Activated naive CD4-positive, alpha-beta T cell treated with anti-CD3 and anti-CD28 coated beads, Interleukin-2, amount 50 U/mL, for 72 hours (primary cell): Measurements from ENCODE around the gene FMNL2. TPM values are rescaled to one million over a fixed set of nuclear protein-coding genes. Genes with fewer than 3 reads are reported as not detected.

Source experiments
- ATAC-seq, 2 donors: fragments of 150-1000 bp; cut with Tn5 transposase; 2 replicates each; pipeline ENCODE4 v1.10.0; 2021; ENCODE audit warnings: mild to moderate bottlenecking in 2 of 2, moderate library complexity in 2 of 2
- DNase-seq, 2 donors: peaks; one replicate each; pipeline ENCODE4 v3.0.0; 2021 to 2022; ENCODE audit warnings: low spot score in 2 of 2
- H3K27ac Mint-ChIP-seq, 2 donors: one replicate each; pipeline ENCODE4 v1.8.0; 2022; ENCODE audit warnings: mild to moderate bottlenecking in 2 of 2, mixed read lengths in 2 of 2
- H3K36me3 Mint-ChIP-seq, 2 donors: one replicate each; pipeline ENCODE4 v1.8.0; 2022; ENCODE audit warnings: mixed read lengths in 2 of 2
- H3K9me3 Mint-ChIP-seq, 2 donors: one replicate each; pipeline ENCODE4 v1.8.0; 2022; ENCODE audit warnings: mixed read lengths in 2 of 2
- total RNA-seq, 2 donors: library from RNA; stranded (reverse); gene quantifications; one replicate each; pipeline ENCODE4 v1.2.3, GENCODE V29; 2022

FMNL2 gene
- total RNA-seq, 2 donors from 2014 or later, result 0.34 to 8.0 TPM

DNA sequence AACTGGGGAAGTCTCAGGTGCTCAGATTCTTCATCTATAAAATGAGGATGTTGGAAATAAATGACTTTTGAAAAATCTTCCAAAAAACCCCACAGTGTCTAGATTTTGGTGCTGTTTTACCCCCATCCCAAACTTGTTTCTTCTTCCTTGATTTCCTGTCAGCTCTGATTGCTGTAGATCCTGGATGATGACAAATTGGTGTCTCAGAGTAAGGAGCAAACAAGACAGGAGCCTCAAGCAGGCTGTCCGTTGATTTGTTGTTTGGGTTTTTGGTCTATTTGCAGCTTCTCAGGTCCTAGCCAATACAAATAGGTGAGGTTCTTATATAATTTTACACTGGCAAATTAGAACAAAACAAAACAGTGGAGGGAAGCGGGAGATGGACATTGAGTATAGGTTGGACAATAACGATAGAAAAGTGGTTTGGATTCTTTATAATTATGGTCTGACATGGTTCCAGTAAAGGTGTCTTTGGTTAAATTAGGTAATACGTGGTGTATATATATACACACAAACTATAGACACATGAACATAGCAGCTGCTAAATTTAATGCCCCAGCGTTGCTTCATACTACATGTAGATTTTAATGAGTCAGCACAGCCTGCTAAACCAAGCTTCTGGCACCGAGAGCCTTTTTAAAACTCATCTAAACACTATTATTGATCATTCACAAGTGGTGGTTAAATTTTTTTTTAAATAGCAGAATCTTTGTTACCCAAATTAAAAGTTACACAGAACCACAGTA lies 142.5 kb downstream of the FMNL2 start:
- DNase-seq, result no peak
- Mint-ChIP-seq H3K36me3 (no peaks in the 10 kb centered on the region), H3K9me3 (no peaks in the 10 kb centered on the region), H3K27ac (no peak overlapping the region)
- ATAC-seq, result no peak

DNA sequence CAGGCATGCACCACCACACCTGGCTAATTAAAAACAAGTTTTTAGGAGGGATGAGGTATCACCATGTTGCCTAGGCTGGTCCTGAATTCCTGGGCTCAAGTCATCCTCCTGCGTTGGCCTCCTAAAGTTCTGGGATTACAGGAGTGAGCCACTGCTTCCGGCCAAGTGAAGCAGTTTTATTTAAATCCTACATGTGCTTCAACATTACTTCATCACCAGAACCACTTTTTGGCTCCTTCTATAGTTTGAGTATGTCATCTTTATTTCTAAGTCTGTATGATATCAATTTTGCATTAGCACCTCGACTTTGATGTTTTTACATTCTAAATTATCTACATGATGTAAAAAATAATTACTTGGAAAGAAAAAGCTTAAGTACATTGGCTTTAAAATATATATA lies 144.3 kb downstream of the FMNL2 start:
- ATAC-seq, result no peak
- Mint-ChIP-seq H3K9me3 (no peaks in the 10 kb centered on the region), H3K36me3 (no peaks in the 10 kb centered on the region), H3K27ac (no peak overlapping the region)
- no peak for DNase-seq

- ATAC-seq (no peak), DNase-seq (no peak)
- no peaks in the 10 kb centered on the region for H3K36me3 Mint-ChIP-seq
- H3K9me3 Mint-ChIP-seq, result no peaks in the 10 kb centered on the region
- H3K27ac Mint-ChIP-seq, result no peak overlapping the region
Measured at GRCh38 chr2:152480821-152481399, 145.9 kb downstream of the FMNL2 start.

DNA sequence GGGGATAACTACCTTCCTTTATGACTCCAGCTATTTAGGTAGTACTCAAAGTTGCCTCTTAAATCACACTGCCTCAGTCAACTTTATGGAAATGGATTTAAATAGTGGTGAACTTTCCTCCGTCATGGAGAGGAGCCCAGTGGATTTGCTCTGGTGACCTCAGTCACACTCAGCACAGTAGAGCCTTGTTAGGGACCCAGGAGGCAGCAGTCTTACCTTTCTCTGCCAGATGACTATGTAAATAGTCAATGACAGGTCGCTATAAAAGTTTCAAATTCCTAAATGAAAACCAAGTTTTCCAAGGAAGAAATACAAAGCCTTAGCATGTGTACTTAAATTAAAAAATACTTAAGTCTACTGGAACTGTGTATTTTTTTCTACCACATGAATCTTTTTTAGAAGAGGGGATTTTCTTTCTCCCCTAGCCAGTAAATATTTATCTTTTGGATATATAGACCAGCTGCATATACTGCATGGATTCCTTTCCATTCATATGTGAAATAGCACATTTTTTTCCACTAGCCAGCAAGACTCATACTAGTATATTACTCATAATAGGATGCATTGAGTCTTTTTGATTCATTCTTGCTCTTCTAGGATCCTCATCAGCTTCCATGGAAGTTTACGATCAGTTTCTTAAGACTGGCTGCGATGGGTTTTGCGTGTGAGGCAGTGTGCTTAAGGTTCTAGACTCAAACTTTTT lies 147.1 kb downstream of the FMNL2 start:
- Mint-ChIP-seq H3K36me3 (no peaks in the 10 kb centered on the region), H3K9me3 (no peaks in the 10 kb centered on the region), H3K27ac (no peak overlapping the region)
- ATAC-seq (peak in 1 of 2 donors; percentile 60), DNase-seq (no peak)

- DNase-seq (no peak), ATAC-seq (no peak)
- no peak overlapping the region for H3K27ac Mint-ChIP-seq
Measured at GRCh38 chr2:152483276-152484063, 148.5 kb downstream of the FMNL2 start.

GRCh38 chr2:152485954-152486736 lies 151.2 kb downstream of the FMNL2 start:
- no peak overlapping the region for H3K27ac Mint-ChIP-seq
- H3K9me3 Mint-ChIP-seq, result no peaks in the 10 kb centered on the region
- DNase-seq (no peak), ATAC-seq (no peak)
- H3K36me3 Mint-ChIP-seq, result no peaks in the 10 kb centered on the region

More at GRCh38 chr2:152483276-152484063, 148.5 kb downstream of the FMNL2 start:
- H3K9me3 Mint-ChIP-seq, result no peaks in the 10 kb centered on the region
- H3K36me3 Mint-ChIP-seq, result no peaks in the 10 kb centered on the region

- Mint-ChIP-seq H3K9me3 (no peaks in the 10 kb centered on the region), H3K27ac (no peak overlapping the region), H3K36me3 (no peaks in the 10 kb centered on the region)
- ATAC-seq, result no peak
- no peak for DNase-seq
Measured at GRCh38 chr2:152486737-152487400, 151.9 kb downstream of the FMNL2 start.

- H3K27ac Mint-ChIP-seq, result no peak overlapping the region
- ATAC-seq (peak in 1 of 2 donors; percentile 38), DNase-seq (no peak)
- H3K9me3 Mint-ChIP-seq, result no peaks in the 10 kb centered on the region
- no peaks in the 10 kb centered on the region for H3K36me3 Mint-ChIP-seq
Measured at GRCh38 chr2:152488075-152488474, 153.1 kb downstream of the FMNL2 start.

- H3K27ac Mint-ChIP-seq, result no peak overlapping the region
- ATAC-seq (no peak), DNase-seq (no peak)
- no peaks in the 10 kb centered on the region for H3K36me3 Mint-ChIP-seq
- no peaks in the 10 kb centered on the region for H3K9me3 Mint-ChIP-seq
Measured at GRCh38 chr2:152489364-152489763, 154.4 kb downstream of the FMNL2 start.

- no peak for DNase-seq
- Mint-ChIP-seq H3K27ac (no peak overlapping the region), H3K36me3 (no peaks in the 10 kb centered on the region), H3K9me3 (no peaks in the 10 kb centered on the region)
- ATAC-seq, result no peak
Measured at GRCh38 chr2:152490686-152491455, 155.9 kb downstream of the FMNL2 start.

- Mint-ChIP-seq H3K27ac (no peak overlapping the region), H3K36me3 (no peaks in the 10 kb centered on the region), H3K9me3 (no peaks in the 10 kb centered on the region)
- DNase-seq, result no peak
- no peak for ATAC-seq
Measured at GRCh38 chr2:152492131-152492530, 157.2 kb downstream of the FMNL2 start.

DNA sequence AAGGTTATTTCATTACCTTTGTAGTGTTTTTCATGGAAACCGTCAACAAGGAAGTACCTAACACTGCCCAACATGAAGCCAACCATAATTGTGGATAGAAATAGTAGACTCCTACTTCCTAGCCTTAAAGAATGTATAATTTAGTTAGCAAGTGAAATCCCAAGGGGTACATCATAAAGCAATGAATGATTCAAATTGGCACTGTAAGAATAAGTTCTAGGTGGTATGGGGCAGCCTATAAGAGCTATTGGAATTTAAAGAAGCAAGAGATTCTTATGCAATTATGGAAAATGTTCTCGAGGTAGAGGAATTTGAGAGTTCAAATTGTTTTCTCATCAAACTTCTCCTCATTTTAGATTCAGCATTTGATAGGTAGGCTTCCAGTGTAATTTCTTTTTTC lies 157.9 kb downstream of the FMNL2 start:
- no peak for DNase-seq
- no peaks in the 10 kb centered on the region for H3K9me3 Mint-ChIP-seq
- no peak for ATAC-seq
- H3K36me3 Mint-ChIP-seq, result no peaks in the 10 kb centered on the region
- no peak overlapping the region for H3K27ac Mint-ChIP-seq

DNA sequence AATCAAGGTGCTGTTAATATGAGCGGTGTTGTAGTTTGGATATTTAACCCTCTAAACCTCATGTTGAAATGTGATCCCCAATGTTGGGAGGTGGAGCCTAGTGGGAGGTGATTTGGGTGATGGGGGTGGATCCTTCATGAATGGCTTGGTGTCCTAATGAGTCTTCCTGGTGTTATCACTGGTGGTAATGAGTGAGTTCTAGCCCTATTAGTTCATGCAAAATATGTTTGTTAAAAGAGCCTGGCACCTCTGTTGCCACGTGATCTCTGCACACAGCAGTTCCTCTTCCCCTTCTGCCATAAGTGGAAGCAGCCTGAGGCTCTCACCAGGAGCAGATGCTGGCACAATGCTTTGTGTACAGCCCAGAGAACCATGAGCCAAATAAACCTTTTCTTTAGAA lies 158.4 kb downstream of the FMNL2 start:
- Mint-ChIP-seq H3K36me3 (no peaks in the 10 kb centered on the region), H3K27ac (no peak overlapping the region), H3K9me3 (no peaks in the 10 kb centered on the region)
- DNase-seq (no peak), ATAC-seq (no peak)

DNA sequence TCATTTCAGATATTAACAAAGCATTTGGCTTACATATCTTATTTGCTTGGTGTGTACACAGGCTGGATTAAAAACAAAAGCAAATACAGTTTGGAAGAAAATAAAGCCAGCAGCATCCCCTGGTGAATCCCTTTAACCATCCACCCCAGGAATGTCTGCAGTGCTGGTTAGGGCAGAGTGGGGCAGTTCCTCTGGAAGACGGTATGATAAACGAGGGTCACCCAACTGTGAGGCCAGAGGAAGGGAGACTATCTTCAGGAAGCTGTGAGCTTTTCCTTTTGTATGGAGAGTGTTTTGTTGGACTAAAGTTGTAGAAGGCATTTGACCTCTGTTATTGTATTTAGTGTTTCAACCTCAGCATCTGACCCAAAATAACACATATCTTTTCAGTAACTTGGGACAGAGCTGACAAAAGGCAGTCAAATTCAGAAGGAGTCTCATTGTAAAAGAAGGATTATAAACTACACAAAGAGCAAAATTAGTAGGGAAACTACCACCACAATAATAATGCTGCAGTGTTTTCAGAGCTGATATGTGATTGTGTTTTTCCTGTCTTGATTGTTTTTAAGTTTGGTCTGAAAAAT lies 159.1 kb downstream of the FMNL2 start:
- Mint-ChIP-seq H3K36me3 (no peaks in the 10 kb centered on the region), H3K27ac (no peak overlapping the region), H3K9me3 (no peaks in the 10 kb centered on the region)
- ATAC-seq (no peak), DNase-seq (no peak)

- Mint-ChIP-seq H3K36me3 (no peaks in the 10 kb centered on the region), H3K9me3 (no peaks in the 10 kb centered on the region), H3K27ac (no peak overlapping the region)
- no peak for DNase-seq
- no peak for ATAC-seq
Measured at GRCh38 chr2:152496371-152496770, 161.4 kb downstream of the FMNL2 start.
